Hepatocyte (in vitro differentiated cells): ENCODE measurements around the gene GPC5. TPM values are rescaled to one million over a fixed set of nuclear protein-coding genes. Genes with fewer than 3 reads are reported as not detected.
"Not testable (repeated sequence)": the region's sequence is repeated elsewhere in the genome, so short reads cannot be mapped to it uniquely, and the experiment has no call there.

Experiments
- DNase-seq: peaks from one replicate; pipeline ENCODE4 v3.0.0-alpha.2; 2016; ENCODE audit warnings: low spot score
- H2AFZ ChIP-seq: fragments of 200-600 bp; sonication (generic); 2 replicates; pipeline ENCODE4 v1.6.0; 2016; ENCODE audit warnings: antibody characterized with exemption, mild to moderate bottlenecking
- H3K27ac ChIP-seq: fragments of 200-600 bp; sonication (generic); 2 replicates; pipeline ENCODE4 v1.5.1; 2016; ENCODE audit warnings: mild to moderate bottlenecking
- H3K27me3 ChIP-seq: fragments of 200-600 bp; sonication (generic); 2 replicates; pipeline ENCODE4 v1.6.1; 2016
- H3K36me3 ChIP-seq: fragments of 200-600 bp; sonication (generic); replicated peaks from 2 replicates; pipeline ENCODE4 v1.5.1; 2016; ENCODE audit warnings: low read depth; ENCODE audit not compliant: insufficient read depth
- H3K4me1 ChIP-seq: fragments of 200-600 bp; sonication (generic); 2 replicates; pipeline ENCODE4 v1.5.1; 2016; ENCODE audit warnings: mild to moderate bottlenecking, moderate library complexity; ENCODE audit not compliant: insufficient read depth
- H3K4me2 ChIP-seq: fragments of 200-600 bp; sonication (generic); 2 replicates; pipeline ENCODE4 v1.6.0; 2016
- H3K4me3 ChIP-seq: fragments of 200-600 bp; sonication (generic); 2 replicates; pipeline ENCODE4 v1.5.1; 2016; ENCODE audit warnings: mild to moderate bottlenecking
- H3K79me2 ChIP-seq: fragments of 200-600 bp; sonication (generic); 2 replicates; pipeline ENCODE4 v1.6.0; 2017; ENCODE audit warnings: mild to moderate bottlenecking
- H3K9me2 ChIP-seq: fragments of 200-600 bp; sonication (generic); replicated peaks from 2 replicates; pipeline ENCODE4 v1.6.0; 2017; ENCODE audit warnings: mild to moderate bottlenecking; ENCODE audit not compliant: insufficient read depth
- H3K9me3 ChIP-seq: fragments of 200-600 bp; sonication (generic); 2 replicates; pipeline ENCODE4 v1.5.1; 2016; ENCODE audit warnings: low read depth, mild to moderate bottlenecking
- H4K20me1 ChIP-seq: fragments of 200-600 bp; sonication (generic); 2 replicates; pipeline ENCODE4 v1.6.0; 2016; ENCODE audit warnings: mild to moderate bottlenecking; ENCODE audit not compliant: insufficient read depth, poor library complexity, severe bottlenecking
- CTCF ChIP-seq: fragments of 200-600 bp; sonication (generic); IDR thresholded peaks from 2 replicates; pipeline ENCODE4 v1.5.1; 2016; ENCODE audit warnings: antibody characterized with exemption, mild to moderate bottlenecking; ENCODE audit not compliant: poor library complexity
- EZH2 ChIP-seq: fragments of 200-600 bp; sonication (generic); IDR thresholded peaks from 2 replicates; pipeline ENCODE4 v1.6.1; 2016; ENCODE audit warnings: antibody characterized with exemption, mild to moderate bottlenecking, borderline replicate concordance
- EZH2phosphoT487 ChIP-seq: fragments of 200-600 bp; sonication (generic); IDR thresholded peaks from one replicate; pipeline ENCODE4 v1.6.1; 2018; ENCODE audit warnings: antibody characterized with exemption, mild to moderate bottlenecking, low read depth, moderate library complexity; ENCODE audit not compliant: unreplicated experiment, severe bottlenecking
- WGBS: methylation state at CpG from one replicate; pipeline ENCODE4 v1.1.6; 2016; ENCODE audit warnings: low lambda C conversion rate; ENCODE audit errors: missing lambda C conversion rate; 5-methylcytosine and 5-hydroxymethylcytosine counted together
- polyA plus RNA-seq: library from polyadenylated mRNA; unstranded; fragments of >200 nt; fragmentation: Nextera tagmentation; extraction: Ambion mirVana; gene quantifications from 2 replicates; pipeline ENCODE4 v1.2.1, GENCODE V29; 2016
- total RNA-seq: library from RNA; depleted of rRNA; stranded (reverse); fragments of >200 nt; gene quantifications from 2 replicates; pipeline ENCODE4 v1.2.3, GENCODE V29; 2014

Gene GPC5
- total and polyA plus RNA-seq, 2 experiments from 2014 or later = 3.9 to 5.4 TPM

- no peak for DNase-seq
- no peak for TF ChIP-seq EZH2
- TF ChIP-seq CTCF = no peak
- TF ChIP-seq EZH2phosphoT487 = no peak
- 95% methylated on average over 1 of the region's 1 CpG for WGBS
Measured at GRCh38 chr13:92743992-92744391, 1345.6 kb downstream of the GPC5 start.

GRCh38 chr13:92745258-92745657, 1346.8 kb downstream of the GPC5 start:
- Histone ChIP-seq H3K4me1 (no peaks in the 10 kb centered on the region), H3K9me3 (no peaks in the 10 kb centered on the region), H3K79me2 (no peaks in the 10 kb centered on the region), H3K27me3 (no peaks in the 10 kb centered on the region), H3K4me2 (no peak overlapping the region), H4K20me1 (no peaks in the 10 kb centered on the region), H3K4me3 (no peak overlapping the region), H2AFZ (no peak overlapping the region), H3K27ac (no peak overlapping the region), H3K36me3 (no peaks in the 10 kb centered on the region), H3K9me2 (no peaks in the 10 kb centered on the region)
- DNase-seq = no peak
- TF ChIP-seq EZH2phosphoT487 (no peak), EZH2 (no peak), CTCF (no peak)

More at GRCh38 chr13:92743992-92744391, 1345.6 kb downstream of the GPC5 start:
- H3K9me3 ChIP-seq = no peaks in the 10 kb centered on the region
- H3K79me2 ChIP-seq = no peaks in the 10 kb centered on the region
- no peak overlapping the region for H3K4me3 ChIP-seq
- H4K20me1 ChIP-seq = no peaks in the 10 kb centered on the region
- H3K4me1 ChIP-seq = no peaks in the 10 kb centered on the region
- H3K36me3 ChIP-seq = no peaks in the 10 kb centered on the region
- H3K4me2 ChIP-seq = no peak overlapping the region
- H3K27me3 ChIP-seq = no peaks in the 10 kb centered on the region
- no peaks in the 10 kb centered on the region for H3K9me2 ChIP-seq
- H2AFZ ChIP-seq = no peak overlapping the region
- no peak overlapping the region for H3K27ac ChIP-seq

GRCh38 chr13:92752705-92753104, 1354.3 kb downstream of the GPC5 start:
- not testable (repeated sequence) for H3K36me3 ChIP-seq, H3K4me3 ChIP-seq, H3K4me1 ChIP-seq, H3K4me2 ChIP-seq, H2AFZ ChIP-seq, H3K9me3 ChIP-seq, H3K27ac ChIP-seq, H3K9me2 ChIP-seq, H3K79me2 ChIP-seq, DNase-seq, H3K27me3 ChIP-seq, H4K20me1 ChIP-seq
- WGBS = 74% methylated on average over 11 of the region's 12 CpGs

GRCh38 chr13:92761710-92762109, 1363.3 kb downstream of the GPC5 start:
- no peak for DNase-seq
- H3K4me3 ChIP-seq = no peak overlapping the region
- no peak for TF ChIP-seq CTCF
- TF ChIP-seq EZH2phosphoT487 = no peak
- no peak for TF ChIP-seq EZH2
- no peak overlapping the region for H3K4me2 ChIP-seq
- H3K27ac ChIP-seq = no peak overlapping the region
- H3K79me2 ChIP-seq = no peaks in the 10 kb centered on the region
- H3K9me3 ChIP-seq = no peaks in the 10 kb centered on the region
- no peaks in the 10 kb centered on the region for H3K36me3 ChIP-seq
- no peaks in the 10 kb centered on the region for H3K27me3 ChIP-seq
- H3K4me1 ChIP-seq = no peaks in the 10 kb centered on the region
- H2AFZ ChIP-seq = no peak overlapping the region
- H3K9me2 ChIP-seq = no peaks in the 10 kb centered on the region
- WGBS = 73% methylated on average over 1 of the region's 1 CpG
- no peaks in the 10 kb centered on the region for H4K20me1 ChIP-seq
